ENCODE measurements around the gene COLQ.
A peak's percentile ranks its signal among the peaks of the same experiment; 100 is the strongest.

COLQ gene

GRCh38 chr3:15453501-15453900 lies 68.0 kb downstream of the COLQ start:
- no peak for DNase-seq

- no peak for DNase-seq
These were observed 68.5 kb downstream of the COLQ start for GRCh38 chr3:15452961-15453360.

- no peak for DNase-seq
These were observed 69.3 kb downstream of the COLQ start for GRCh38 chr3:15452156-15452555.

- DNase-seq, result no peak
These were observed 70.0 kb downstream of the COLQ start for GRCh38 chr3:15451216-15452113.

- no peak for DNase-seq
These were observed 70.9 kb downstream of the COLQ start for GRCh38 chr3:15450438-15451215.

- DNase-seq, result no peak
These were observed 71.8 kb downstream of the COLQ start for GRCh38 chr3:15449489-15450224.

- no peak for DNase-seq
These were observed 77.5 kb downstream of the COLQ start for GRCh38 chr3:15443826-15444524.

GRCh38 chr3:15440891-15441290 lies 80.6 kb downstream of the COLQ start:
- DNase-seq, result no peak

- DNase-seq, result no peak
These were observed 82.0 kb downstream of the COLQ start for GRCh38 chr3:15439476-15439875.

- DNase-seq, result no peak
These were observed 82.5 kb downstream of the COLQ start for GRCh38 chr3:15438983-15439382.

GRCh38 chr3:15436246-15436645 lies 85.3 kb downstream of the COLQ start:
- no peak for DNase-seq

GRCh38 chr3:15434756-15435155 lies 86.8 kb downstream of the COLQ start:
- DNase-seq, result no peak

- DNase-seq, result no peak
These were observed 88.0 kb downstream of the COLQ start for GRCh38 chr3:15433531-15433930.

- no peak for DNase-seq
These were observed 90.2 kb downstream of the COLQ start for GRCh38 chr3:15431256-15431837.

- DNase-seq, result no peak
These were observed 90.9 kb downstream of the COLQ start for GRCh38 chr3:15430624-15431023.

GRCh38 chr3:15429080-15429479 lies 92.4 kb downstream of the COLQ start:
- no peak for DNase-seq

- peak; percentile 6 to 34 for DNase-seq
These were observed 93.0 kb downstream of the COLQ start for GRCh38 chr3:15428539-15428938.

GRCh38 chr3:15427981-15428380 lies 93.5 kb downstream of the COLQ start:
- DNase-seq, result no peak

GRCh38 chr3:15427182-15427880 lies 94.2 kb downstream of the COLQ start, which contains the start of the genes EAF1 and METTL6:
TSS of gene EAF1 (plus strand) at chr3:15427598. CDS start at chr3:15427780, 182 bp downstream.
TSS of gene METTL6 (minus strand) at chr3:15427544. CDS start at chr3:15426511, 1,033 bp downstream.
- peak; percentile 91 for DNase-seq

GRCh38 chr3:15426579-15427118 lies 94.9 kb downstream of the COLQ start:
- DNase-seq, result no peak

- no peak for DNase-seq
These were observed 100.6 kb downstream of the COLQ start for GRCh38 chr3:15420871-15421270.

All from stimulated activated CD4-positive, alpha-beta T cell treated with anti-CD3 and anti-CD28 coated beads, Interleukin-2, amount 100 ng/mL, for 24 hours (primary cell).